Thyroid gland (tissue), 4 donors: Measurements from ENCODE around the gene PBX1. TPM values are rescaled to one million over a fixed set of nuclear protein-coding genes. Genes with fewer than 3 reads are reported as not detected.

Source experiments
- DNase-seq, 2 donors: peaks; one replicate each; pipeline ENCODE4 v3.0.0-alpha.2; 2019
- H3K27ac ChIP-seq, 3 donors: fragments of 200-600 bp; sonication (generic); 1 replicate in 2 of 3; 2 replicates in 1 of 3; pipeline ENCODE4 v1.5.1; 2016 to 2019; ENCODE audit warnings: mild to moderate bottlenecking in 1 of 3, moderate library complexity in 1 of 3
- H3K27me3 ChIP-seq: fragments of 200-600 bp; sonication (generic); one replicate; pipeline ENCODE4 v1.5.1; 2019
- H3K36me3 ChIP-seq, 2 donors: fragments of 200-600 bp; sonication (generic); one replicate each; pipeline ENCODE4 v1.5.1; 2016 to 2019
- H3K4me1 ChIP-seq, 2 donors: fragments of 200-600 bp; sonication (generic); one replicate each; pipeline ENCODE4 v1.5.1; 2017 to 2019
- H3K4me3 ChIP-seq, 3 donors: fragments of 200-600 bp; sonication (generic); replicated peaks in 1 of 3; 1 replicate in 2 of 3; 2 replicates in 1 of 3; pipeline ENCODE4 v1.5.1; 2016; ENCODE audit warnings: mild to moderate bottlenecking in 1 of 3
- H3K9me3 ChIP-seq: fragments of 200-600 bp; sonication (generic); one replicate; pipeline ENCODE4 v1.5.1; 2017
- CTCF ChIP-seq, 6 experiments: fragments of 200-600 bp in 3 of 6; fragments of 450-650 bp in 3 of 6; sonication (generic) in 3 of 6; IDR thresholded peaks; one replicate each; pipeline ENCODE4 v1.5.1; 2016 to 2019; ENCODE audit warnings: antibody characterized with exemption in 6 of 6, mild to moderate bottlenecking in 2 of 6, inconsistent platforms in 1 of 6, moderate library complexity in 1 of 6
- POLR2A ChIP-seq, 2 donors: fragments of 450-650 bp; IDR thresholded peaks; one replicate each; pipeline ENCODE4 v1.6.1; 2017; ENCODE audit warnings: antibody characterized with exemption in 2 of 2, mild to moderate bottlenecking in 2 of 2, moderate library complexity in 1 of 2
- WGBS, 2 donors: methylation state at CpG; one replicate each; pipeline ENCODE4 v1.1.5; 2017; 5-methylcytosine and 5-hydroxymethylcytosine counted together
- intact Hi-C: fragments of 100-400 bp; cut with DNase I; formaldehyde crosslinking; loops from one replicate; pipeline ENCODE4 v1.15.1; 2023
- total RNA-seq, 4 donors: library from RNA; depleted of rRNA; stranded (reverse); fragments of >200 nt; gene quantifications; one replicate each; pipeline ENCODE4 v1.2.3, GENCODE V29; 2016

Gene PBX1
- total RNA-seq, 4 donors from 2014 or later: 79.0 to 159 (median 102) TPM

- no peak overlapping the region for H3K27ac ChIP-seq
- H3K9me3 ChIP-seq: no peaks in the 10 kb centered on the region
- no peak overlapping the region for H3K4me3 ChIP-seq
- DNase-seq: no peak
- H3K27me3 ChIP-seq: no peaks in the 10 kb centered on the region
- intact Hi-C loops: no loop called here
- peaks cover 0 to 15% of the 10 kb centered on the region in 2 donors for H3K4me1 ChIP-seq
- H3K36me3 ChIP-seq: no peaks in the 10 kb centered on the region
- WGBS, 2 donors: 74 to 75% methylated on average over 7 of the region's 7 CpGs
- TF ChIP-seq CTCF (IDR thresholded peaks at IDR 0.05): no peak
- TF ChIP-seq POLR2A (IDR thresholded peaks at IDR 0.05): no peak
Observed at GRCh38 chr1:164671966-164672571, 113.1 kb downstream of the PBX1 start.

GRCh38 chr1:164672588-164672987 lies 113.6 kb downstream of the PBX1 start:
- Histone ChIP-seq H3K4me3 (no peak overlapping the region), H3K4me1 (peaks cover 0 to 14% of the 10 kb centered on the region in 2 donors), H3K9me3 (no peaks in the 10 kb centered on the region), H3K27ac (no peak overlapping the region), H3K27me3 (no peaks in the 10 kb centered on the region), H3K36me3 (no peaks in the 10 kb centered on the region)
- TF ChIP-seq POLR2A (IDR thresholded peaks at IDR 0.05) (no peak), CTCF (IDR thresholded peaks at IDR 0.05) (no peak)
- 97 to 98% methylated on average over 3 of the region's 3 CpGs for WGBS, 2 donors
- intact Hi-C loops: no loop called here
- DNase-seq: no peak

- TF ChIP-seq POLR2A (IDR thresholded peaks at IDR 0.05) (no peak), CTCF (IDR thresholded peaks at IDR 0.05) (peak in 1 of 6 experiments; percentile 30)
- 90 to 92% methylated on average over 14 of the region's 14 CpGs for WGBS, 2 donors
Observed at GRCh38 chr1:164673584-164674214, 114.7 kb downstream of the PBX1 start.

GRCh38 chr1:164675342-164675904 lies 116.4 kb downstream of the PBX1 start:
- no peak for TF ChIP-seq CTCF (IDR thresholded peaks at IDR 0.05)
- no peak for TF ChIP-seq POLR2A (IDR thresholded peaks at IDR 0.05)
- Histone ChIP-seq H3K4me3 (no peak overlapping the region), H3K27ac (no peak overlapping the region), H3K4me1 (peaks cover 0 to 4% of the 10 kb centered on the region in 2 donors), H3K36me3 (no peaks in the 10 kb centered on the region), H3K27me3 (no peaks in the 10 kb centered on the region), H3K9me3 (no peaks in the 10 kb centered on the region)
- no peak for DNase-seq
- WGBS, 2 donors: 95 to 96% methylated on average over 4 of the region's 4 CpGs
- intact Hi-C loops: no loop called here

More at GRCh38 chr1:164673584-164674214, 114.7 kb downstream of the PBX1 start:
- Histone ChIP-seq H3K27me3 (no peaks in the 10 kb centered on the region), H3K9me3 (no peaks in the 10 kb centered on the region), H3K4me1 (peaks cover 0 to 4% of the 10 kb centered on the region in 2 donors), H3K4me3 (no peak overlapping the region), H3K36me3 (no peaks in the 10 kb centered on the region), H3K27ac (no peak overlapping the region)
- intact Hi-C loops: no loop called here
- no peak for DNase-seq

- Histone ChIP-seq H3K4me1 (no peaks in the 10 kb centered on the region), H3K9me3 (no peaks in the 10 kb centered on the region), H3K27ac (no peak overlapping the region), H3K27me3 (no peaks in the 10 kb centered on the region), H3K36me3 (no peaks in the 10 kb centered on the region), H3K4me3 (no peak overlapping the region)
- intact Hi-C loops: no loop called here
- WGBS, 2 donors: 88 to 92% methylated on average over 5 of the region's 5 CpGs
- DNase-seq: no peak
- TF ChIP-seq CTCF (IDR thresholded peaks at IDR 0.05) (no peak), POLR2A (IDR thresholded peaks at IDR 0.05) (no peak)
Observed at GRCh38 chr1:164678136-164678700, 119.2 kb downstream of the PBX1 start.
